Ammon's horn (tissue), 1 donor: ENCODE measurements around the gene YWHAQ.

Source experiments
- DNase-seq: peaks from one replicate; pipeline ENCODE4 v3.0.0-alpha.2; 2016; ENCODE audit warnings: low spot score

Gene YWHAQ

GRCh38 chr2:9630736-9631552 lies at the start of gene YWHAQ:
Gene YWHAQ (minus strand): TSS chr2:9630997. CDS start chr2:9630452, 545 bp downstream.
- DNase-seq: peak; percentile 100

- DNase-seq: no peak
Observed at GRCh38 chr2:9680082-9680481, 49.3 kb upstream of the YWHAQ start.

- DNase-seq: no peak
Observed at GRCh38 chr2:9679218-9679617, 48.4 kb upstream of the YWHAQ start.

DNA sequence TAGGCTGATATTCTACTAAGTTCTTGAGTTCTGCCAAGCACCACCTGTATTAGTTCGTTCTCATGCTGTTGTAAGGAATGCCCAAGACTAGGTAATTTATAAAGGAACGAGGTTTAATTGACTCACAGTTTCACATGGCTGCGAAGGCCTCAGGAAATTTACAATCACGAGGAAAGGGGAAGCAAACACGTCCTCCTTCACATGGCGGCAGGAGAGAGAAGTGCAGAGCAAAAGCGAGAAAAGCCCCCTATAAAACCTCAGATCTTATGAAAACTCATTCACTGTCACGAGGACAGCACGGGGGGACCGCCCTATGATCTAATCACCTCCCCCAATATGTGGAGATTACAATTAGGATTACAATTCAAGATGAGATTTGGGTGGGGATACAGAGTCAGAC lies 47.7 kb upstream of the YWHAQ start:
- no peak for DNase-seq

GRCh38 chr2:9675415-9676351 lies 44.9 kb upstream of the YWHAQ start:
- DNase-seq: peak; percentile 53

DNA sequence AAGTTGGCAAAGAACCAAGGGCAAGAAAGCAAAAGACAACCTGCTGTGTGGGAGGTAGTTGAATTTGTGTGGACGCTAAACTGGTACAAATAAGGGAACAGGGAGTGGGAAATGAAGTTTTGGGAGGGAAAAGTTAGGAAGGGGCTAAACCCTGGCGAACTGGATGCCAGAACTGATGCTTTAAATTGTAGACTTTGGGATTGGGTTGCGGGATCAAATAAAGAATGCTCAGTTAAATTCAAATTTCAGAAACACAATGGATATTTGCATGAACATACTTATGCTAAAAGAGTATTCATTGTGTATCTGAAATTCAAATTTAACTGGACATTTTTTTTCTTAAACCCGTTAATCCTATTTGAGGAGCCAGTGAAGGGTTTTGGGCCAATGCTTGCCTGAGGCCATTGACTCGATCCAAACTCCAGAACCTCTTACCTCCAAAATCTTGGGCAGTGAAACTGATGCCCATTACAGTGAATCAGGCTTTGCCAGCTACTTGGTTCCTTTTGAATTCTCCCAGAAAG lies 44.2 kb upstream of the YWHAQ start:
- DNase-seq: no peak

DNA sequence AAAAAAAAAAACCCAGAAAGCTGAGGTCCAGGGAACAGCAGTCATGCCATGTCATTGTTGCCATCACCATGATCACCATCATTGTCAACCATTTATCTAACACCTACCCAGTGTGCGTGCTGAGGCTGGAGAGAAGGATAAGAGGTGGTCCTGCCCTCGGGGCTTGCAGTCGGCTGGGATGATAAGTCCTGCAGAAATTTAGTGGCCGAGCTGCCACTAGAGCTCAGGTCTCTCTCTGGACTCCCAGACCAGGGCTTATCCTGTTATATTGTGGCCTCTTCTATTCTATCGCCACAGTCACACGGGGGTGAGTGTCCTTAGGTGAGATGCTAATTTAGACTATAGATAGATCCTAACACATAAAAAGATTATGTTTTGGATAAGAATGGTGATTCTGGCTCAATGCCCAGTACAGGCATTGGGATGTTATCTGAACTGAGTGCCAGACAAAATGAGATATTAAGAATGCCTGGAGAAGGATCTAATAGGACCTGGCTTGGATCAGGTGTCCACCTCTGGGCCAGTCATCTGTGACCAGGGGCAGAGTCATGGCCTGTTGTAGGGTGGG lies 43.2 kb upstream of the YWHAQ start:
- DNase-seq: no peak

DNA sequence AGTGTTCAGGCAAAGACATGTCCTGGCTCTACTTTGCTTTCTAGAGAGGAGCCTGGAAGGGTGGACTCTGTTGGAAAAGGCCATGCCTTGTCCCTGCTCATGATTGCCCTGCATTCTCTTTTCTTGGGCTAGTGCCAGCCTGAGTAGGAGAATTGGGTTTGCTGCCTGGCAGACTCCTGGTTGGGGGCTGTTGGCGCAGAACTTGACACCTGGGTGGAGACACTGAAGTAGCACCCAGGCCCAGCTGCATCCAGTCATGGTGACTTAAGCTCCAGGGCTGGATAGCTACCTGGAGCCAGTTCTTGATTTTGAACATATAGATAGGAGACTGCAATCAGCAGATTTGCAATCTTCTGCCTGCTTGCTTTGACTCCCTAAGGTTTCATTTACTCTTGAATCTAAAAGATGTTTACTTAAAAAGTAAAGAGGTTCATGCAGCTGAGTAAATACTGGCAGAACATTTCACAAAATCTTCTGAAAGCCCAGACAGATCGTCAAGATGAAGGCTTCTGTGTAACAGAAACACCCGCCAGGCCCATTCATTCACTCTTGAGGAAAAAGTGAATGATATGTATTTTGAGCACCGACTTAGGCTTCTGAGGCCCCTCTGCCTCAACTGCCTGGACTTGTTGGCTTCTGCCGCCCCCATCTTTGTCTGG lies 38.0 kb upstream of the YWHAQ start:
- DNase-seq: no peak

- no peak for DNase-seq
Observed at GRCh38 chr2:9667826-9668225, 37.0 kb upstream of the YWHAQ start.

- no peak for DNase-seq
Observed at GRCh38 chr2:9666306-9666705, 35.5 kb upstream of the YWHAQ start.

- no peak for DNase-seq
Observed at GRCh38 chr2:9665898-9666297, 35.1 kb upstream of the YWHAQ start.

DNA sequence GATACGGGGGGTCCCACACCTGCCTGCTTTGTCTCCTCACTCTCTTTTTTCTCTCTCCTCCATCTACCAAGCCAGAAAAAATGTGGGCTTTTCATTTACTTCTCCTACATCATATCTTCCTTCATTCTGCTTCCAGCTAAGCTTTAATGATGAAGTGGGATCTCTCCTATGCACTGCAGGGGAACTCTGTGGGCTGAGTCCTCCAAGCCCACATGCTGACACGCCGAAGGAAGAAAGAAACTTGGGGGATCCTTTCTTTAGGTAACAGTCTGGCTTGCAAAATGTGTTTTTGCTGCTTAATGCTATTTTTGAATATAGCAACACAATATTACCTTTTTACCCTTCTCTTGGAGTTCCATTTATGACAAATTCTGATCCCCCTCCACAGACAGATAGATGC lies 33.6 kb upstream of the YWHAQ start:
- no peak for DNase-seq

GRCh38 chr2:9663008-9663879 lies 32.4 kb upstream of the YWHAQ start:
- no peak for DNase-seq

- no peak for DNase-seq
Observed at GRCh38 chr2:9661261-9661660, 30.5 kb upstream of the YWHAQ start.

GRCh38 chr2:9660781-9661180 lies 30.0 kb upstream of the YWHAQ start:
- no peak for DNase-seq

DNA sequence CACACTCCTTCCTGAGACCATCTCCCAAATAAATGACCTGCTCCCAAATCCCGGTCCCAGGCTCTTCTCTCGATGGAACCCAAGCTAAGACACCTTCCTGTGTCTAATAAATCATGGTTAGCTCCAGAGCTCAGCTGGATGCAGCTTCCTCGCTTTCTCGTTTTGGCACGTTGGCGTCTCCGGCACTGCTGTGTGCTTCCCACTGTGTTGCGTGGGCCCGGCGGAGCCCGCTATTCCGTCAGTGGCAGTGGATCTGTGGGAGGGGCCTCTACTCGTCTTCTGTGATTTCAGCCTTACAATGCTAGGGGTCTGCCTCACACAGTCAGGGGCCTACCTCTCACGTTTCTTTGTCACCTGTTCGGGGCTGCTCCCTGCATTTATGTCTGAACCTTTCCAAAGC lies 29.4 kb upstream of the YWHAQ start:
- no peak for DNase-seq

GRCh38 chr2:9658972-9659371 lies 28.2 kb upstream of the YWHAQ start:
- DNase-seq: no peak

DNA sequence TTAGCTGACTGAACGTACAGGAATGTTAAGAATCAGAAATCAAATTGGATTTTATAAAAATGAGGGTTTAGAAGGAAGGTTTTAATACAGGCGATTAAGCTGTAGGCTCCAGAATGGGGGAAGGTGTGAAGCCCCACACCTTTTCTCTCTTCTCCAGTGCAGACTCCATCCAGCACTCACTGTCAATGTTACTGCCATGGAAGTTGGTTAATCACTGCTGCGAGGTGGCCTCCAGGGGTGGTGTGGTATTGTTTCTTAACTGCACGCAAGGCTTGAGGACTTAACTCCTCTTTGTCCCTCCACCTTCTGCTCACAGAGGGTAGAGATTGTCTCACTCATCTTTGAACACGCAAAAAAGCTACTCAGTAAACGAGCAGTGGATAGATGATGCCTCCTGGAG lies 26.9 kb upstream of the YWHAQ start:
- DNase-seq: no peak

DNA sequence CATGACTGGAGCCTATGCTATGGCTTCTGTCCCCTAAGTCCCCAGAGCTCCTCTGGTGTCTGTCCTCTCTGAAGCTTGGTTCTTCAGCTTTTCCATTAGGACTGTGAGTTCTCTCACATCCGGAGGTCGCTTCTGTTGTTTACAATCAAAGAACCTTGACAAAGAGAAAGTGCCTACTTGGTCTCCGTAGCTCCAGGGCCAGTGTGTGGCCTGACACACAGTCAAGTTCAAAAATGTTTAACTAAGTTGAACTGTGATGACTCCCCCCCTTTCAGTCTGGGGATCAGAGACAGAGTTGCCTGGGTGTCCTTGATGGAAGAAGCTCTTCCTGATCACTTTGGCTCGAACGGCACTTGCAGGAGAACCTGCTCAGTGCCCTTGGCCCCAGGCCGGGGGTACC lies 26.3 kb upstream of the YWHAQ start:
- DNase-seq: no peak

- DNase-seq: peak; percentile 54
Observed at GRCh38 chr2:9656270-9656766, 25.5 kb upstream of the YWHAQ start.
